ENCODE measurements around the gene GMDS. TPM values are rescaled to one million over a fixed set of nuclear protein-coding genes. Genes with fewer than 3 reads are reported as not detected.

Gene GMDS
- polyA plus RNA-seq, 1 donor (not counting 4 experiments of a cell fraction or from before 2014, with no cell fraction given) = 22.1 TPM

DNA sequence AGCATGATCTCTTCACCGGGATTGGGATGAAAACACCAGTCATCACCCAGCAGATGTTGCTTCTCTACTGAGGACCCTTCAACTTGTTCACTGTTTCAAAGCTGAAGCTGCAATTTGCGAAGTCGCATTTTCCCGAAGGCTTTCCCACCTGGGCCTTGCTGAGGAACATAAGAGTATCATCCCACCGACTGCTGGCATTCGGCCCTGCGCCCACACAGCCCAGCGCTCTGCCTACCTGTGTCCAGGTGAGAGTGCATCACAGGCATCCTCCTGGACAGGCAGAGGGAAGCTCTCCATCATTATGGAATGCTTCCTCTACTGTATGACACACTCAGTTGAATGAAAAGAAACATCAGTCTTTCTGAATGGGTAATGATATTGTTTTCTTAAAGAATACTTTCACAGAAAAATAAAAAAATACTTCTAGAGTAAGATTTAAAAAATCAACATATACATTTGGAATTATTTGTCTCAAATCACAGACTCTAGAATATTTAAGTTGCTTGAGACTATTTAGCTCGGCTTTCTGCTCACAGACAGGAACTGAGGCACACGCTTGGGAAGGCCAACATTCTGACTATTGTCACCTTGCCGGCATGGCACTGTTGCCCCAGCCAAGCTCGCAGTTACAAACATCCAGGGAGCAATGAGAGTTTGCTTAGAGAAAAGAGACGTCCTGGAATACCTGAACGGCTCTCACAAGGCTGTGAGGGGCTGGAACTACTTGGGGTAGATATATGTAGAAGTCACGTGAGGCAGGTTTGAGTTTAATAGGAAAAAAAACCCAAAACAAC is 587.0 kb downstream of the GMDS start:
- no peak for FAIRE-seq
- Histone ChIP-seq H3K9me3 (ENCODE audit: control insufficient read depth, low read depth, low read length) (no peaks in the 10 kb centered on the region), H4K20me1 (ENCODE audit: control insufficient read depth, extremely low read depth, insufficient read depth, low read length) (no peaks in the 10 kb centered on the region), H3K4me1 (ENCODE audit: control insufficient read depth, extremely low read depth, insufficient read depth, low read length) (no peaks in the 10 kb centered on the region), H3K27ac (ENCODE audit: control insufficient read depth, insufficient read depth, low read length) (no peak overlapping the region), H3K27me3 (ENCODE audit: control insufficient read depth, extremely low read depth, insufficient read depth, low read length) (no peaks in the 10 kb centered on the region), H3K79me2 (ENCODE audit: control insufficient read depth, insufficient read depth, low read length) (no peaks in the 10 kb centered on the region), H3K9me1 (ENCODE audit: control insufficient read depth, extremely low read depth, insufficient read depth, low read length) (no peaks in the 10 kb centered on the region), H3K36me3 (ENCODE audit: control insufficient read depth in 2 of 2, extremely low read depth in 1 of 2, insufficient read depth in 2 of 2, low read length in 2 of 2) (no peaks in the 10 kb centered on the region), H3K4me3 (ENCODE audit: control insufficient read depth in 2 of 3, extremely low read depth in 1 of 3, insufficient read depth in 2 of 3, low read depth in 1 of 3, low read length in 3 of 3) (no peak overlapping the region), H3K9ac (ENCODE audit: control insufficient read depth, extremely low read depth, insufficient read depth, low read length) (no peak overlapping the region), H3K4me2 (ENCODE audit: control insufficient read depth, extremely low read depth, insufficient read depth, low read depth, low read length) (no peak overlapping the region), H2AFZ (ENCODE audit: control insufficient read depth, low read length) (no peak overlapping the region)
- dilution Hi-C loops (cut with MboI; ENCODE audit: extremely low pct_ligation_motif_present, low sequenced_read_pairs) = no loop called here
- TF ChIP-seq EZH2 (IDR thresholded peaks at IDR 0.05; ENCODE audit: low read length) (no peak), CTCF (optimal IDR thresholded peaks at IDR 0.05 in 1 of 3, IDR thresholded peaks at IDR 0.05 in 1 of 3, conservative IDR thresholded peaks at IDR 0.05 in 1 of 3; ENCODE audit: extremely low read depth in 1 of 3, insufficient read depth in 2 of 3, low read length in 3 of 3) (no peak)
- no peak for DNase-seq (ENCODE audit: low read depth, low spot score)

GRCh38 chr6:1657771-1658165 is 587.6 kb downstream of the GMDS start:
- no peaks in the 10 kb centered on the region for H3K9me1 ChIP-seq (ENCODE audit: control insufficient read depth, extremely low read depth, insufficient read depth, low read length)
- H2AFZ ChIP-seq (ENCODE audit: control insufficient read depth, low read length) = no peak overlapping the region
- FAIRE-seq (no peak), DNase-seq (ENCODE audit: low read depth, low spot score) (no peak)
- H3K4me1 ChIP-seq (ENCODE audit: control insufficient read depth, extremely low read depth, insufficient read depth, low read length) = no peaks in the 10 kb centered on the region
- no peaks in the 10 kb centered on the region for H4K20me1 ChIP-seq (ENCODE audit: control insufficient read depth, extremely low read depth, insufficient read depth, low read length)
- dilution Hi-C loops (cut with MboI; ENCODE audit: extremely low pct_ligation_motif_present, low sequenced_read_pairs) = no loop called here
- H3K4me2 ChIP-seq (ENCODE audit: control insufficient read depth, extremely low read depth, insufficient read depth, low read depth, low read length) = no peak overlapping the region
- no peak overlapping the region for H3K4me3 ChIP-seq (ENCODE audit: control insufficient read depth in 2 of 3, extremely low read depth in 1 of 3, insufficient read depth in 2 of 3, low read depth in 1 of 3, low read length in 3 of 3)
- H3K9me3 ChIP-seq (ENCODE audit: control insufficient read depth, low read depth, low read length) = no peaks in the 10 kb centered on the region
- H3K27ac ChIP-seq (ENCODE audit: control insufficient read depth, insufficient read depth, low read length) = no peak overlapping the region
- TF ChIP-seq EZH2 (IDR thresholded peaks at IDR 0.05; ENCODE audit: low read length) (no peak), CTCF (optimal IDR thresholded peaks at IDR 0.05 in 1 of 3, IDR thresholded peaks at IDR 0.05 in 1 of 3, conservative IDR thresholded peaks at IDR 0.05 in 1 of 3; ENCODE audit: extremely low read depth in 1 of 3, insufficient read depth in 2 of 3, low read length in 3 of 3) (no peak)
- H3K36me3 ChIP-seq (ENCODE audit: control insufficient read depth in 2 of 2, extremely low read depth in 1 of 2, insufficient read depth in 2 of 2, low read length in 2 of 2) = no peaks in the 10 kb centered on the region
- H3K79me2 ChIP-seq (ENCODE audit: control insufficient read depth, insufficient read depth, low read length) = no peaks in the 10 kb centered on the region
- no peak overlapping the region for H3K9ac ChIP-seq (ENCODE audit: control insufficient read depth, extremely low read depth, insufficient read depth, low read length)
- H3K27me3 ChIP-seq (ENCODE audit: control insufficient read depth, extremely low read depth, insufficient read depth, low read length) = no peaks in the 10 kb centered on the region

Data from keratinocyte (primary cell).